Esophagus squamous epithelium (tissue), 4 donors: Measurements from ENCODE around the gene ZDHHC11B.

ENCODE experiments used
- CTCF ChIP-seq, 6 experiments: fragments of 450-650 bp in 4 of 6; fragments of 200-600 bp in 2 of 6; sonication (generic) in 2 of 6; IDR thresholded peaks; one replicate each; pipeline ENCODE4 v1.5.1; 2016 to 2019; ENCODE audit warnings: antibody characterized with exemption in 6 of 6, mild to moderate bottlenecking in 4 of 6, moderate library complexity in 4 of 6
- POLR2A ChIP-seq, 4 donors: fragments of 450-650 bp; IDR thresholded peaks; one replicate each; pipeline ENCODE4 v1.6.1; 2017; ENCODE audit warnings: antibody characterized with exemption in 4 of 4, mild to moderate bottlenecking in 4 of 4, moderate library complexity in 3 of 4

GRCh38 chr5:759781-760362 is 24.7 kb downstream of the ZDHHC11B start:
- TF ChIP-seq CTCF (IDR thresholded peaks at IDR 0.05) (no peak), POLR2A (IDR thresholded peaks at IDR 0.05) (no peak)
